Stimulated activated CD8-positive, alpha-beta memory T cell treated with anti-CD3 and anti-CD28 coated beads, Interleukin-2, amount 100 ng/mL, for 48 hours (primary cell): ENCODE results near the gene ZFYVE28.

Experiments
- DNase-seq, 2 donors: peaks; one replicate each; pipeline ENCODE4 v3.0.0-alpha.2; 2020; ENCODE audit warnings: low read depth in 2 of 2

Gene ZFYVE28

GRCh38 chr4:2368746-2369437 is 49.6 kb downstream of the ZFYVE28 start:
- DNase-seq, result no peak

- no peak for DNase-seq
Measured at GRCh38 chr4:2367626-2368025, 50.8 kb downstream of the ZFYVE28 start.

GRCh38 chr4:2366252-2367192 is 51.9 kb downstream of the ZFYVE28 start:
- no peak for DNase-seq

- no peak for DNase-seq
Measured at GRCh38 chr4:2365913-2366210, 52.6 kb downstream of the ZFYVE28 start.

GRCh38 chr4:2365054-2365912 is 53.2 kb downstream of the ZFYVE28 start:
- no peak for DNase-seq

GRCh38 chr4:2364654-2365053 is 53.8 kb downstream of the ZFYVE28 start:
- peak; percentile 24 to 52 for DNase-seq

- DNase-seq, result no peak
Measured at GRCh38 chr4:2363951-2364653, 54.3 kb downstream of the ZFYVE28 start.

GRCh38 chr4:2363056-2363721 is 55.3 kb downstream of the ZFYVE28 start:
- DNase-seq, result no peak

- DNase-seq, result no peak
Measured at GRCh38 chr4:2362266-2363055, 56.0 kb downstream of the ZFYVE28 start.

GRCh38 chr4:2361366-2362265 is 56.8 kb downstream of the ZFYVE28 start:
- DNase-seq, result no peak

- no peak for DNase-seq
Measured at GRCh38 chr4:2360396-2360730, 58.1 kb downstream of the ZFYVE28 start.

- DNase-seq, result no peak
Measured at GRCh38 chr4:2359591-2360395, 58.7 kb downstream of the ZFYVE28 start.

GRCh38 chr4:2357821-2358745 is 60.4 kb downstream of the ZFYVE28 start:
- no peak for DNase-seq

GRCh38 chr4:2356123-2357069 is 62.0 kb downstream of the ZFYVE28 start:
- DNase-seq, result no peak

- DNase-seq, result peak in 1 of 2 donors; percentile 18
Measured at GRCh38 chr4:2354760-2355159, 63.7 kb downstream of the ZFYVE28 start.

GRCh38 chr4:2354118-2354517 is 64.3 kb downstream of the ZFYVE28 start:
- no peak for DNase-seq
